SIG-M5 treated with dmso at 0.1 percent for 504 hours (cell line): Measurements from ENCODE around the gene ZER1.
"Not testable (repeated sequence)": the region's sequence is repeated elsewhere in the genome, so short reads cannot be mapped to it uniquely, and the experiment has no call there.

Experiments
- DNase-seq: peaks from one replicate; lab custom pipeline; 2025; ENCODE audit not compliant: unreplicated experiment; lab: John Stamatoyannopoulos, UW

The ZER1 gene

DNA sequence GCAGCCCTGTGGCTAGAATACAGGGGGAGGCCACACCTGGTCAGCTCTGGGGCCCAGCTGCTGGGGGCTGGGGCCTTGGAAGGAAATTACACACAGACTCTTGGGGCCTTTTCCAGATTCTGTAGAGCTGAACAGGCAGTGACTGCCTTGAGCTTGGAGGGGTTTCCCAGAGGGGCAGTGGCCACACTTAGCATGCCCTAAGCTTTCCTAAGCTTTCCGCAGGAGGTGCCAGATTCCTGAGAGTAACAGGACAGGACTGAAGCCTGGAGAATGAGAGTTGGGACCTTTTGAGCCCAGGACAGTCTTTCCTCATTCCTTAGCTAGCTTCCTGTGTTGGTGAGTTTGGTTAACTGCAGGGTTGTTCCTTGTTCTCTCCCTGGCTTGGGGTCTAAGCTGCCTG is 16.7 kb upstream of the ZER1 start:
- DNase-seq: no peak

DNA sequence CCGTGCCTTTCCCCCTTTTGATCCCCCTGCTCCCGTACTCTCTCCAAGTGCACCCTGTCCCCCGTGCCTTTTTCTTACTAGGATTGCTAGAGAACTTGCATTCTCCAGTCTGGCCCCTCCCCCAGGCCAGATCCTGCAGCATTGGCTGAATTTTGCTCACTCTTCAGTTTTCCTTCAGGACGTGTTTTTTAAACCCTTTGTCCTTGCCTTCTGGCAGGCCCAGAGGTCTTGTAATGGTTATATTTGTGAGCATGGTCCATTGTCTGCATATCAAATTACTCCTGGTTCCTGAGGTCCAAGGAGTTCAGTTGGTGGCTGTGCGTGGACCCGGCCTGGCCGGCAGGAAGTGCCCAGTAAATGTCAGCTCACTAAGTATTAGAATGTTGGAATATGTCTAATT is 15.9 kb upstream of the ZER1 start:
- no peak for DNase-seq

DNA sequence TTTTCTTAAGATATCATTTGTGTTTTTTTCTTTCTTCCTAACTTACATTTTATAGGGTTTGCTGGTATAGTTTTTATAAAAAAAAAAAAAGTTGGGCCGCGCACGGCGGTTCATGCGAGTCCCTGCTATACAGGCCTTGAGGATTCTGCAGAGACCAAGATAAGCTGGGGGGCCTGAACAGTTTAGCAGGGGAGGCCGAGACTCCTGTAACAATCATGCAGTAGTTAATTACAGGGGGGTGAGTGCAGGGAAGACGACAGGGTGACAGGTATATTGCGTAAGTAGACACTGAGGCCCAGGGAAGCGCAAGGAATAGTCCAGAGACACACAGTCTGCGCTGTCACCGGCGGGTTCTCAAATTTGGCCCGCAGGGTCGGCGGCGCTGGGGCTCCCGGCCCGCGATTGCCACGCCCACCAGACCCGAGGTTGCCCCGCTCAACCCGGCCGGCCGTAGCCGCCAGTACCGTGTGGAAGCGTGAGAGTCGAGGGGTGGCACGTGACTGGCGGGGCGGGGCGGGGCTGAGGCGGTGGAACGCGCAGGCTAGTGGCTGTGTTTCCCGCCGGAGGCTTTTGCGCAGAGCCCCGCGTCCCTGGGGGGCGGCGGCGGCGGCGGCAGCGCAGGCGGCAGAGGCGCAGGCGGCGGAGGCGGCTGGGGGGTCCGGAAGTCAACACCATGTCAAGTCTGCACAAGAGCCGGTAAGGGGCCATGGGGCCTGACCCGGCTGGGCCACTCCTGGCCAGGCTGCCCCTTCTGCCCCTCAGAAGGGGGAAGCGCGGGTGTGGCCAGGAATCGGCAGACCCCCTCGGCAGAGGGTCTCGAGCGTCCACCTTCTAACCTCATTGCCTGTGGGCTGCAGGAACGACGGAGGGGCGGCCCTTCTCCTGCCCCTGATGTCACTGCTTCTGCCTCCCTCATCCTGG is 15.2 kb upstream of the ZER1 start, which contains the start of gene TBC1D13:
TBC1D13 (plus strand) TSS at position 573 of the 921 bp plus-strand sequence; CDS start at position 674, 101 bp downstream.
- DNase-seq: peak; percentile 88

DNA sequence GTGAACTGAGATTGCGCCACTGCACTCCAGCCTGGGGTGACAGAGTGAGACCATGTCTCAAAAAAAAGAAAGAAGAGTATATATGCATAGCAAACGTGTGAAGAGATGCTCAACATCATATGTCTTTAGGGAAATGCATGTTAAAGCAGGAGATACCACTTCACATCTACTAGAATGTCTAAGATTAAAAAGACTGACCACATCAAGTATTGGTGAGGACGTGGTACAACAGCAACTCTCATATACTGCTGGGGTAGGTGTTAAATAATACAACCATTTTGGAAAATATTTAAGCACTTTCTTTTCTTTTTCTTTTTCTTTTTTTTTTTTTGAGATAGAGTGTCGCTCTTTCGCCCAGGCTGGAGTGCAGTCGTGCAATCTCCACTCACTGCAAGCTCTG is 13.7 kb upstream of the ZER1 start:
- DNase-seq: no peak

DNA sequence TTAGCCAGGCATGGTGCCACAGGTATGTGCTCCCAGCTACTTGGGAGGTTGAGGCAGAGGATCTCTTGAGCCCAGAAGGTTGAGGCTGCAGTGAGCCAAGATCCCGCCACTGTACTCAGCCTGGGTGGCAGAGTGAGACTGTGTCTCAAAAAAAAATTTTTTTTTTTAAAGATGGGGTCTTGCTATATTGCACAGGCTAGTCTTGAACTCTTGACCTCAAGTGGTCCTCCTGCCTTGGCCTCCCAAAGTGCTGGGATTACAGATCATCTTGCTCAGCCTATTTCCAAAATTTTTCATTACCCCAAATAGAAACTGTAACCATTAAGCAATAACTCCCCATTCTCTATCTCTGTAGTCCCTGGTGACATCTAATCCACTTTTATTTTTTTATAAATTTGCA is 10.9 kb upstream of the ZER1 start:
- DNase-seq: no peak

DNA sequence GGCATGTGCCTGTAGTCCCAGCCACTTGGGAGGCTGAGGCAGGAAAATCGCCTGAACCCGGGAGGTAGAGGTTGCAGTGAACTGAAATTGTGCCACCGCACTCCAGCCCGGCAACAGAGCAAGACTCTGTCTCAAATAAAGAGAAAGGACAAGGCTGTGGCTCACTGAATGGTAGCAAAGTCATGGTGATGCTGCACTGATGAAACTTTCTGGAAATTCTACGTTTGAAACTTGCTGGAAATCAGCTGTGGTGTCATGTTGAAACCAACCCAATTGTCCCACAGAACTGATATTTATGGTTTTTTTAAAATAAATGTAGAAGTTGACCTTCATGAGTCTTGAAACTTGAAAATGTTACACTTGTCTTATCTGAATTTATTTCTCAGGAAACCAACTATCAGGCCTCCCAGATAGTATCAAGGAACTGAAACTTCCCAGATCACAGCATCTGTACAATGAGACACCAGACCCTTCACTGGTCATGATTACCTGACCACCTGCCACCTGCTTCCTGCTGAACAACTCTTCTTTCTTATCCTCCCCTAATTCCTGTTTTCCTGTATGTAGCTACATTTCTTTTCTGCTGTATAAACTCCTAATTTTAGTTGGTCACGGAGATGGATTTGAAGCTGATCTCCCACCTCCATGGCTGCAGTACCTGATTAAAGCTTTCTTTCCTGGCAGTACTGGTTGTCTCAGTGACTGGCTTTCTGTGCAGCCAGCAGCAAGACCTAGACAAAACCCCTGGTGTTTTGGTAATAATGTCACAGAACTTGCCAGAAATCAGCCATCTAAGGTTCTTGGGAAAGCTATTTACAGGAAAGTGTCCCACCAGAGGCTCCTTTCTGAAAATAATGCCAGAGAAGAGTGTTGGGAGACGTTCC is 9.7 kb upstream of the ZER1 start:
- no peak for DNase-seq

DNA sequence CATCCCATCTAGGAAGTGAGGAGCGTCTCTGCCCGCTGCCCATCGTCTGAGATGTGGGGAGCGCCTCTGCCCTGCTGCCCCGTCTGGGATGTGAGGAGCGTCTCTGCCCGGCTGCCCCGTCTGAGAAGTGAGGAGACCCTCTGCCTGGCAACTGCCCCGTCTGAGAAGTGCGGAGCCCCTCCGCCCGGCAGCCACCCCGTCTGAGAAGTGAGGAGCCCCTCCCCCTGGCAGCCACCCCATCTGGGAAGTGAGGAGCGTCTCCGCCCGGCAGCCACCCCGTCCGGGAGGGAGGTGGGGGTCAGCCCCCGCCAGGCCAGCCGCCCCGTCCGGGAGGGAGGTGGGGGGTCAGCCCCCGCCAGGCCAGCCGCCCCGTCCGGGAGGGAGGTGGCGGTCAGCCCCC is 8.4 kb upstream of the ZER1 start:
- not testable (repeated sequence) for DNase-seq

DNA sequence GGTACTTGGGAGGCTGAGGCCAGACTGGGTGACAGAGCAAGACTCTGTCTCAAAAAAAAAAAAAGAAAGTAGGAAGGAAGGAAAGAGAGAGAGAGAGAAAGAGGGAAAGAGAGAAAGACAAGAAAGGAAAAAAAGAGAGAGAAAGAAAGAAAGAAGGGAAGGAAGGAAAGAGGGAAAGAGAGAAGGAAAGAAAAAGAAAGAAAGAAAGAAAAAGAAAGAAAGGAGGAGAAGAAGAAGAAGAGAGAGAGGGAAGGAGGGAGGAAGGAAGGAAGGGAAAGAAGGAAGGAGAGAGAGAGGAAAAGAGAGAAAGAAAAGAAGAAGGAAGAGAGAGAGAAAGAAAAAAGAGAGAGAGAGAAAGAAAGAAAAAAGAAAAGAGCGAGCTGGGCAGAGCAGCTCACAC is 3.1 kb upstream of the ZER1 start:
- no peak for DNase-seq

DNA sequence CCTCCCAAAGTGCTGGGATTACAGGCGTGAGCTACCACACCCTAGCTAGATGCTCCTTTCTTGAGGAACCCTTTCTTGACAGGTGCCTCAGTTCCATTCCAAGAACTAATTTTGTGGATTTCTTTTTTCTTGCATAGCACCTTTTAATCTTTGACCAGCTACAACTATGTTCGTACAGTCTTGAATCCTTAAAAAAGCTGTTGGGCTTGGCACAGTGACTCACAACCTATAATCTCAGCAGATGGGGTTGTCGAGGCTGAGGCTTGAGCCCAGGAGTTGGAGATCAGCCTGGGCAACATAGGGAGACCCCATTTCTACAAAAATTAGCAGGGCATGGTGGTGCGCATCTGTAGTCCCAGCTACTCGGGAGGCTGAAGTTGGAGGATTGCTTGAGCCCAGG is 1.3 kb upstream of the ZER1 start:
- DNase-seq: no peak

DNA sequence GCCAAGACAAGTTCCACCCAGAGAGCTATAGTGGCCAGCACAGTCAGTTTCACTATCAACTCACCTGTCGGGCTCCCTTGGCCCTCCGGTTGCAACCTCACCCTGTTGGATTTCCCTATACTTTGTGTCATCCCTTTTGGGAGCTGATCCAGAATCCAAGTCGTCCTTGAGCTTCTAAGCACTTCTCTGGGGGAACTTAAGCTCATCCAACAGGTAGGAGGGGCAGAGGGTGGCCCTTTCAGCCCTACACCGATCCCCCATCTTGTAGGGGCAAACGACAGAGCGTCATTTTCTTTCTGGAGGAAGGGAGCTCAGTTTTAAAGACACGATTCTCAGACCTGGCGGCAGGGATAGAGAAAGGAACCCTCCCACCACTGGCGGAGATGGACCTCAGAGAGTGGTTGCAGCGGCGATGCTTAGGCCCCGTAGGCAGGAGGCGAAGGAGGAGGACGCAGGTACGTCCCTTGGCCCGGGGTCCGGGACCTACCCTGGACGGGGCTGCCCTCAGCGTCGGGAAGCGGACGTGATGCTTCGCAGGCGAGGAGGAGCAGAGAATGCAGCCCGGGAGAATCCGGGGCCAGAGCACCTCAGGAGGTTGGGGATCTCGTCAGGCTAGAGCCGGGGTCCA is 519 bp downstream of the ZER1 start:
- no peak for DNase-seq

DNA sequence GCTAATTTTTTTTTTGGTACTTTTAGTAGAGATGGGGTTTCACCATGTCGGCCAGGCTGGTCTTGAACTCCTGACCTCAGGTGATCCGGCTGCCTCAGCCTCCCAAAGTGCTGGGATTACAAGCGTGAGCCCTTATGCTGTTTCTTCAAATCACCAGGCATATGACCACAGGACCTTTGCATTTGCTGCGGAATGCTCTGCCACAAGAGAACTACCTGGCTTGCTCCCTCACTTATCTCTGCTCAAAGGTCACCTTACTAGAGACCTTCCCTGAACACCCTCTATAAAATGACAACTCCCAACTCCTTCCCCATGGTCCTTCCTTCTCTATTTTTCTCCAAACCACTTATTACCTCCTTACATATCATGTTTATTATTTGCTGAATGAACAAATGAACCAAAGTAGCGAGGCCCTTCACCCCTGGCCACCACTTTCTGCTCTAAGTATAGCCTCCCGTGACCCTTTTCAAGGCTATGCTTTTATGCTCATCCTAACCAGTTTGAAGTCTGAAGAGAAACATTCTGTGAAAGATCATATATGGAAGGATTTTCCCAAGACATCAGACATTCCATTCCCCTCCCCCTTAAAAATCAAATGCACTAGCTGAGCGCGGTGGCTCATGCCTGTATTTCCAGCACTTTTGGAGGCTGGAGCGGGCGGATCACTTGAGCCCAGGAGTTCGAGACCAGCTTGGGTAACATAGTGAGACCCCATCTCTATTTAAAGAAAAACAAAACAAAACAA is 1.3 kb downstream of the ZER1 start:
- no peak for DNase-seq

DNA sequence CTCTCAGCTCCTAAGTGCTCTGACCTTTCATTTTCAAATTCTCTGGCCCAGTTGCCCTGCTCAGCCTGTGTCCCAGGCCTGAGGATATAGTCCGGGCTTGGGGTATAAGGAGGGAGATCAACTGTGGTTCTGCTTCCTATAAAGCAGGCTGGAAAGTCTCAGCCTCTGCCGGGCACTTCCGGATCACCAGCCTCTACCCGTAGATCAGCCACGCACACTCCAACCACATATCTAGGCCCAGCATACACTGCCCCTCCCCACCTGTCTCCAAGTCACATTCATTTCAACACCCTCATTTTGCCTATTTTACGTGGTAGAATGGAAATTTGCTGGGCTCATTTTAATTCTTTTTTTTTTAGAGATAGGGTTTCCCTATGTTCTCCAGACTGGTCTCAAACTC is 3.1 kb downstream of the ZER1 start:
- no peak for DNase-seq

DNA sequence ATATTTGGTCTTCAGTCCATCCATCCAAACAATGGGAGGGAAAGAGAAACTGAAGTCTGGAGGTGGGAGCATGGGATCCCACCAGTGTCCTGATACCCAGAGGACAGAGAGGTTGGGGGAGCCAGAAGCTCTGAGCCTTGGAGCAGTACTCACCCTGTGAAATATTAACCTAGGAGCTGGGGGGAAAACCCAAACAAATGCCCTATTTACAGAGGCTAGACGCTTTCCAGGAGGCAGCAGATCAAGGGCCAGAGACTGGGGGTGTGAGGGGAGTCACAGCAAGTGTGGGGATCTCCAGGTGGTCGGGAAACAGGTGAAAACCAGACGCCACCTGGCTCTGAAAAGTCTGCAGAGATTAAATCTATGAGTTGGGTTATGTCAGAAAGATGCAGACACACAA is 6.2 kb downstream of the ZER1 start:
- no peak for DNase-seq

DNA sequence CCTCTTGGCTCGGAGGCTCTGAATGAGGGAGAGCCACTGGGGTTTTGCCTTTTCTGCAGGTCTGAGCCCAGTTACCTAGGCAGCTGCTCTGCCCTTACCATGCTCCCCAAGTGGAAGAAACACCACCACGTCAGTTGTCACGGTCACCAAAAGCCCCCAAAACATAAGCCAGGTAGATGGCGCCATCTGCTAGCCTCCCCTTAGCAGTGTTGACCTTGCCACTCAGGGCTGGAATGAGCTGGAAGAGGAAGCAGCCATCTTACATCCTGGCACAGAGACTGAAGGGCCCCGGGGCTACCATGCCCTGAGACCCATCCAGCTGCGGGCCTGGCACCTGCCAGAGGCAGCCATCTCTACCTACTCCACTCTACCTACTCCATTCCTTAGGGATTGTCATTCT is 7.4 kb downstream of the ZER1 start:
- DNase-seq: no peak

DNA sequence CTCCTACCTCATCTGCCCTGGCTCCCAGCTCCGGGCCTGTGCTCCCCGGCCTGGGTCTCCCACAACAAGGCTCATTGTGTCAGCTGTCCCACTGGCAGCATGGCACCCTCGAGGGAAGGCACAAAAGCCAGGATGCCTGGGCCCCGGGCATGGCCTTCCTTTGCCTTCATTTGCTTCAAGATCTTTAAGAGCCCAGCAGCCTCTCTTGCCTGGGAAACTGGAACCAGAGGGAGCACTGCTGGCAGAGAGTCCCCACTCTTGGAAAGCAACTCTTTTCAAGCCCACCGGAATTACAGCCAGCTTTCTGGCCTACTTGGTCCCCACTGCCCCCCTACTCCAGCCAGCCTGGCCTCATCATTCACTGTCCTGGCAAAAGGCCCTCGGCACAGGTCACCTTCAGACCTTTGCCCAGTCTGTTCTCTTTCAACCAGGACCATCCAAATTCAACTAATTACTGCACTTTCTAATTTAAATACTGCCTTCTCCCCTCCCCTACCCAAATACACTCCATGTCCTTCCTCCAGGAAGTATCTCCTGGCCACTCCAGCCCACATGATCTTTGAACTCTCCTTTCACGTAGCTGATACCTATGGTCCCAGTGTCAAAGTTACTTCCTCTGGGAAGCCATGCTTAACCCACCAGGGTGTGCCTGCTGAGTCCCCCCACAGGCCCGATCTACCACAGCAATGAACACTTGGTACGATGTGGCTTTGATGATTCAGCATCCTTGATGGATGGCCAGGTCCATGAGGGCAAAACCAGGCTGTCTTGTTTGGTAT is 8.9 kb downstream of the ZER1 start:
- DNase-seq: no peak

DNA sequence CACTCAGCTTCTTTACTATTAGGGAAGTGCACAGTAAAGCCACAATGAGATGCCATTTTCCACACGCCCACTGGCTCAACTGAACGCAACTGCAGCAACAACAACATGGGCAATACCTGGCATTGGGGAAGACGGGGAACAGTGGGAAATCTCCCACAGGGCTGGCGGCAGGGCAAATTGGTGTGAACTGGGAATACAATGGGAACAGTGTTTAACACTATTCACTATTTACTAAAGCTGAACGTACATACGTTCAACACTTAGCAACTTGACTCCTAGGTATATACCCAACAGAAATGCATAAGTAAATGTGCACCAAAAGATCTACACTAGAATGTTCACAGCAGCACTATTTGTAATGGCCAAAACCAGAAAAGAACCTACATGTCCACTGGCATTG is 14.1 kb downstream of the ZER1 start:
- DNase-seq: no peak

DNA sequence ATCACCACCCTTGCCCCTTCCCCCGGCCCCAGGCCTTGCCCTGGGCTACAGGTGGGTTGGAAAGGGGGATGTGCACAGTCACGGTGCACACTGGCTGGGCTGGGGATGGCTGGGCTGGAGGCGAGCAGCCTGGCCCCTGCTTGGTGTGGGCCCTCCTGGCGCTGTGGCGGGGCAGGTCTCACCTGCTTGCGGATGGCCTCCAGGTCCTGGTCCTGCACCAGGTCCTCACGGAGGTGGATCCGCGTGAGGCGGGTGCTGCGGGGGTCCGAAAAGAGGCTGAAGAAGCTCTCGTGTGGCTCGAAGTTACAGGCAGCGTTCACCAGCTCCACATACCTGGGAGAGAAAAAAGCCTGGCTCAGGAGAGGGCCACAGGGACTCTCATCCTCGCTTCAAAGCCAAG is 18.1 kb downstream of the ZER1 start:
- DNase-seq: no peak

DNA sequence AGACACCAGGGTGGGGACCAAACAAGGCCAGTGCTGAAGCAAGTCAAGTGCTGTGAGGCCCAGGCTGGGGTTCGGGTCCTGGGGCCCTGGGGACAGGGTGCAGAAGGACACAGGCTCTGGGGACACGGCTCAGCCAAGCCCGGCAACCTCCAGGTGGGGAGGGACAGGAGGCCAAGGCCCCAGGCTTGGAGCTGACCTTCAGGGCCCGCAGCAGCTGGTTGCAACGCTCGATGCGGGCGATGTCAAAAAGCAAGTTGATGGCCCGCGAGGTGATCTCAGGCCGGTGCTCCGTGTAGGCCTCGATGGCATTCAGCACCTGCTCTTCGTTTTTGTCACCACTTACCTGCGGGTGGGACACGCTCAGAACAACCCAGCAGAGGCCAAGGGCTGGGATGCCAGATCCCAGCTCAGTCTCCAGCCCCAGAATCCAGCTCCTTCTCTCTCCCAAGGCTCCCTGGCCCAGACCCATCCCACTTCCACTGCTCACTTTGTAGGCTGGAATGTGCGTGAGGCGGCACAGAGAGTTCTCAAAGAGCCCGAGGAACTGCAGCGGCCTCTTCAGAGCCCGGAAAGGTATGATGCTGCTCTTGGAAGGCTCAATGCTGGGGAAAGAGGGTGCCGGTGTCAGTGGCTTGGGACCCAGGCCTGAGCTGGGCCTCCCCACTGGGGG is 20.7 kb downstream of the ZER1 start:
- DNase-seq: no peak

DNA sequence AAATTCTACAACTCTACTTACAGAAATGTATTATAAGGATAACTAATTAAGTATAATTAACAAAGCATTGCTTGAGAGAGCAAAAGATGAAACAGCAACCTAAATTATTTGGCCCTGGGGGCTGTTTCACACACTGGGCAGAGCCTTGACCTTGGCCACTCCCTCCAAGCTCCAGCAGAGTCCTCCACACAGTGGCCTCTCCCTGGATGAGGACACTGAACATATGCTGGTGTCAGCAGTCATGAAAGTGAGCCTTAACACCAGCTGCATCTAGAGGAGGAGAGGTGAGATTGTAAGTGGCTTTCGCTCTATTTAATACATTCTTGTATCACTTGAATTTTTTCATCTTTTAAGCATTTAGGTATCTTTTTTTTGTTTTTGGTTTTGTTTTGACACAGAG is 24.5 kb downstream of the ZER1 start:
- no peak for DNase-seq

DNA sequence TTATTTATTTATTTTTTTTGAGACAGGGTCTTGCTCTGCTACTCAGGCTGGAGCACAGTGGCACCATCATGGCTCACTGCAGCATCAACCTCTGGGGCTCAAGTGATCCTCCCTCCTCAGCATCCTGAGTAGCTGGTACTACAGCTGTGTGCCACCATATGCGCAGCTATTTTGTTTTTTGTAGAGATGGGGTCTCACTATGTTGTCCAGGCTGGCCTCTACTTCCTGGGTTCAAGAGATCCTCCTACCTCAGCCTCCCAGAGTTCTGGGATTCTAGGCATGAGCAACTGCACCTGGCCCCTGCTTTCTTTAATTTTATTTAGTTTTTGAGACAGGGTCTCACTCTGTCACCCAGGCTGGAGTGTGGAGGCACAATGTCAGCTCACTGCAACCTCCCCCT is 28.3 kb downstream of the ZER1 start:
- DNase-seq: no peak
